Measurements from ENCODE around the gene ROBO3.

ROBO3 gene

DNA sequence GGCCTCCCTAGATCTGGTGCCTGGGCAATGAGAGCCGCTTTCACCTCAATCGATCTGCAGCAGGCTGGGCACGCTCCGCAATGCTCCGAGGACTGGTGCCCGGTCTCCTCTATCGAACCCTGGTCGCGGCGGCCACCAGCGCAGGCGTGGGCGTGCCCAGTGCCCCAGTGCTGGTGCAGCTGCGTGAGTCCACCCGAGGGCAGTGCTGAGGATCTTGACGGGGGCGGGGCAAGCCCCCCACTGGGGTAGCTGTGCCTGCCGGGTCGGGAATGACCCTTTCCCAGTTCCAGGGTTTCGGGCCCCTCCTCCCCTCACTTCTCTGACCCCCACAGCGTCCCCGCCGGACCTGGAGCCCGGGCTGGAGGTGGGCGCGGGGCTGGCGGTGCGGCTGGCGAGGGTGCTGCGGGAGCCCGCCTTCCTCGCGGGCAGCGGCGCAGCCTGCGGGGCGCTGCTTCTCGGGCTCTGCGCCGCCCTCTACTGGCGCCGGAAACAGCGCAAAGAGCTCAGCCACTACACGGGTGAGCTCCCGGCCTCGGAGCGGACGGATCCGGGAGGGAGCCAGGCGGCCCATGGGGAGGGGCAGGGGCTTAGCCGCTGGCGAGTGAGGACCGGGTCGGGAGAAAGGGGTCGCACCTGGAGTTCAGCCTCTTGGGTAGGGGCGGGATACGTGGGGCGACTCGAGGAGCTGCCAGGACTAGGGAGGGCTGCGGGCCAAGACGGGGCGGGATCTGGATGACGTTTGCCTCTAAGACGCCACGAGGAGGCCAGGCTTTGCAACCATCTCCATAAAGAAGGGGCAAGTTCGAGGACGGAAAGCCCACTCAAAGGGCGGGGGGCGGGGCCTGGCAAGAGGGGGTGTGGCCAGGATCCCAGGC is 10.9 kb downstream of the ROBO3 start:
- DNase-seq (ENCODE audit: extremely low read depth, low read depth) = peak; percentile 87
- TF ChIP-seq, protein P1, sequence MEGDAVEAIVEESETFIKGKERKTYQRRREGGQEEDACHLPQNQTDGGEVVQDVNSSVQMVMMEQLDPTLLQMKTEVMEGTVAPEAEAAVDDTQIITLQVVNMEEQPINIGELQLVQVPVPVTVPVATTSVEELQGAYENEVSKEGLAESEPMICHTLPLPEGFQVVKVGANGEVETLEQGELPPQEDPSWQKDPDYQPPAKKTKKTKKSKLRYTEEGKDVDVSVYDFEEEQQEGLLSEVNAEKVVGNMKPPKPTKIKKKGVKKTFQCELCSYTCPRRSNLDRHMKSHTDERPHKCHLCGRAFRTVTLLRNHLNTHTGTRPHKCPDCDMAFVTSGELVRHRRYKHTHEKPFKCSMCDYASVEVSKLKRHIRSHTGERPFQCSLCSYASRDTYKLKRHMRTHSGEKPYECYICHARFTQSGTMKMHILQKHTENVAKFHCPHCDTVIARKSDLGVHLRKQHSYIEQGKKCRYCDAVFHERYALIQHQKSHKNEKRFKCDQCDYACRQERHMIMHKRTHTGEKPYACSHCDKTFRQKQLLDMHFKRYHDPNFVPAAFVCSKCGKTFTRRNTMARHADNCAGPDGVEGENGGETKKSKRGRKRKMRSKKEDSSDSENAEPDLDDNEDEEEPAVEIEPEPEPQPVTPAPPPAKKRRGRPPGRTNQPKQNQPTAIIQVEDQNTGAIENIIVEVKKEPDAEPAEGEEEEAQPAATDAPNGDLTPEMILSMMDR (IDR thresholded peaks at IDR 0.05; ENCODE audit: low read depth, low read length) = peak; percentile 62

DNA sequence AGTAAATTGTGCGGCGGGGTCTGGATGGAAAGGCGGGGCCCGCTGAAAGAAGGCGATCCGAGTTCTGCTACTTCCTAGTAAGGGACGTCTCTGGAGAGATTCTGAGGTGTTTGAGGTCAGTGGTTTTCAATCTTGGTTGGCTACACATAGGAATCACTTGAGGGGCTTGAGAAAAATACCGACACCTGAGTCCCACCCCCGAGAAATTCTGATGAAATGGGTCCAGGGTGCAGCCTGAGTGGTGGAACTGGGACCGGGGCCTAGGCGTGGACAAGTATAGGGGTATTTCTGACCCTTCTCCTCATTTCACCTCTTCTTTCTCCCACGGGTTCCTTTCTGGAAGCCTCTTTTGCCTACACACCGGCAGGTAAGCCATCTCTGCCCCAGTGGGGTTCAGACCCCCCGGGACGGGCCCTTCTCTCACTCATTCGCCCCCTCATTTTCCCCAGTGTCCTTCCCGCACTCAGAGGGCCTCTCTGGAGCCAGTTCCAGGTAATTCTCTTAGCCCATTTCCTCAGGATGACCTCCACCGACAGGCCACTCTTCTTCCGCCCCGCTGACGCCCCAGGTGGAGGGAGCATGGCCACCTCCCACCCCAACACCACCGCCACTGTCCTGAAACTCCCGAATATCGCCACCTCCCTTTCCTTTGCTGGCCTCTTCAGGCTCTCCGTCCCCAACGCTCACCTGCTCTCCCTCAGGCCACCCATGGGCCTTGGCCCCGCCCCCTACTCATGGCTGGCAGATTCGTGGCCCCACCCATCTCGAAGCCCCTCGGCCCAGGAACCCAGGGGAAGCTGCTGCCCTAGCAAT is 11.8 kb downstream of the ROBO3 start:
- TF ChIP-seq, protein P1 (IDR thresholded peaks at IDR 0.05; ENCODE audit: low read depth, low read length) = no peak
- no peak for DNase-seq (ENCODE audit: extremely low read depth, low read depth)

DNA sequence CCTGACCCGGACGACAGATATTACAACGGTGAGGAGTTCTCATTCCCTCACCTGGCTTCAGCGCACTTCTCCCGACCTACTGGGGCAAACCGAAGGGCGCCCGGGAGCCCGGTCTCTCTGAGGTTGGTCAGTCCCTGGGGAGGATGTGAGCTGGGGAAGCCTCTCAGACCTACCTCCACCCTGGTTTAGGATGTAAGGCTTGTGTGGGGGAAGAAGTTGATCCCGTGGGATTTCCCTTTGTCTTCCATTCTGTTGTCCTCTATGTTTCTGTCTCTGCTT is 12.3 kb downstream of the ROBO3 start:
- no peak for DNase-seq (ENCODE audit: extremely low read depth, low read depth)
- TF ChIP-seq, protein P1 (IDR thresholded peaks at IDR 0.05; ENCODE audit: low read depth, low read length) = no peak

DNA sequence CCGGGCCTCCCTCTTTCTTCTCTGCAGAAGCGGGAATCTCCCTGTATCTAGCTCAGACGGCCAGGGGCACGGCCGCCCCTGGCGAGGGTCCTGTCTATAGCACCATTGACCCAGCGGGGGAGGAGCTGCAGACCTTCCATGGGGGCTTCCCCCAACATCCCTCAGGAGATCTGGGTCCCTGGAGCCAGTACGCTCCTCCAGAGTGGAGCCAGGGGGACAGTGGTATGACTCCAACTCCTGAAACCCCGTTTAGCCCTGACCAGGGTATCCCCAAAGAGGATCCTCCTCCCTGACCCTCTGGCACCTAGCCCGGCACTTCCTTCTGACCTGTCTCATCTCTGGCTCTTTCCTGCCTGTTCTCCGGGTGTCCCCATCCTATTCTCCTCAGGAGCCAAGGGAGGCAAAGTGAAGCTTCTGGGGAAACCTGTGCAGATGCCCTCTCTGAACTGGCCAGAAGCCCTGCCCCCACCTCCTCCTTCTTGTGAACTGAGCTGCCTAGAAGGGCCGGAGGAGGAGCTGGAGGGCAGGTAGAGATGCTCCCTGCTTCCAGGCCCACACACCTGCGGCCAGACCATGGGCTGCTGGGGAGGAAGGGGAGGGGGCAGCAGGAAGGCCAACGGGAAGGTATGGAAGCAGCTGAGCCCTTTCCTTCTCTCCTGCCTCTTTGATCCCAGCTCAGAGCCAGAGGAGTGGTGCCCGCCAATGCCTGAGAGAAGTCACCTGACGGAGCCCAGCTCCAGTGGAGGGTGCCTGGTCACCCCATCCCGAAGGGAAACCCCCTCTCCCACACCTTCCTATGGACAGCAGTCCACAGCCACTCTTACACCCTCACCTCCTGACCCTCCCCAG is 12.9 kb downstream of the ROBO3 start:
- no peak for DNase-seq (ENCODE audit: extremely low read depth, low read depth)
- TF ChIP-seq, protein P1 (IDR thresholded peaks at IDR 0.05; ENCODE audit: low read depth, low read length) = no peak

DNA sequence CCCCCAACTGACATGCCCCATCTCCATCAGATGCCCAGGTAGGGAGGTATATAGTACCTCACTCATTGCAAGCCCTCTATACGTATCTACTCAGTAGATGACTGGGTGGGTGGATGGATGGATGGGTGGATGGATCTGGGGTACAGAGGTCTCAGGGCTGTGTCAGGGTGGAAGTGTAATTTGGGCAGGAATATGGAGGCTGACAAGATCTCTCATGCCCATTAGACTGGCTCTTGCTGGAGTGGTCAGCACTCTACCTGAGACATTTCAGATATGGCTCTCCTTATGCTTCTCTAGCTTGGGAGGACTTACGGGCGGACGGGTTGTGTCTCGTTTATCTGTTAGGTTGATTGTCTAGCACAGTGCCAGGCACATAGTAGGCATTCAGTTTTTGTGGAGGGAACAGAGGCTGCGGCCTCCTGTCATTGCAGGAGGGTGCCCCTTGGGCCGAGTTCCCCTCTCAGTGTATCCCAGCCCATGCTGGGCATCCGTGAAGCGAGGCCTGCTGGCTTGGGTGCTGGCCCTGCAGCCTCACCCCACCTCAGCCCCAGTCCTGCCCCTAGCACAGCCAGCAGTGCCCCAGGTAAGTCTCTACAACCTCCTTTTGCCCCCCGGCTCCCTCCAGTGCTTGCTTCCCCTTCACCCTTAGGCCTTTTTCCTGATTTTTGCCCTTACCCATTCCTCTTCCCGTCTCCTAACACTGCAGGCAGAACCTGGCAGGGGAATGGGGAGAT is 13.7 kb downstream of the ROBO3 start:
- TF ChIP-seq, protein P1 (IDR thresholded peaks at IDR 0.05; ENCODE audit: low read depth, low read length) = no peak

DNA sequence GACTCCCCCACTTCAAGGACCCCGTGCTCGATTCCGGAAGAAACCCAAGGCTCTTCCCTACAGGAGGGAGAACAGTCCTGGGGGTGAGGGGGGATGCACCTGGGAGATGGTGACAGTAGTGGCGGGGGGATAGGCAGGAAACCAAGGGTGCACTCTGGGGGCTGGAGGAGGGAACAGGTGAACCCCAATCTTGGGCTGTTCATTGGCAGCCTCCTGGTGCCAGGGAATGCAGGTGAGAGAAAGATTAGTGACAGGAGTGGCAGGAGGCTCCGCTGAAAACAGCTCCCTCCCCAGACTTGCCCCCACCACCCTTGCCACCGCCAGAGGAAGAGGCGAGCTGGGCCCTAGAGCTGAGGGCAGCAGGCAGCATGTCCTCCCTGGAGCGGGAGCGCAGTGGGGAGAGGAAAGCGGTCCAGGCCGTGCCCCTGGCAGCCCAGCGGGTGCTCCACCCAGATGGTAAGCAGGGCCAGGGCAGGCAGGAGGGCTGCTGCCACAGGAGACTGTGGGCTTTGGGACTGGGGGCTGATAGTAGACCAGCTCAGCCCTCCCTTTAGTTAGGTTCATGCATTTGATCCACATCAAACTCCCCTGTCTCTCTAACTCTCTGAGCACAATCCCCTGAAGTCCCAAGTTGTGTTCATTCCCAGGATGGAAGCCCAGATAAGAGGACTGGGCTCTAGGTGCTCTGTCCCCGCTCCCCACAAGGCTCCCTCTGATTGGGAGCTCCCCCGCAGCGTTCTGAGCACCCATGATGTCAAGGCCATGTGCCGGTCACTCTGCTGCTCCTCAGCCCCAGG is 14.5 kb downstream of the ROBO3 start:
- TF ChIP-seq, protein P1 (IDR thresholded peaks at IDR 0.05; ENCODE audit: low read depth, low read length) = no peak
- no peak for DNase-seq (ENCODE audit: extremely low read depth, low read depth)

More for the DNA sequence above, 13.7 kb downstream of the ROBO3 start:
- DNase-seq (ENCODE audit: extremely low read depth, low read depth) = no peak

All from AG09319 (cell line).